T-helper 2 cell treated with Interferon-gamma antibody and Interleukin-4, amounts not matched to agents 100 ng/mL and 5 ng/mL, for 36 hours (primary cell): Measurements from ENCODE around the gene RNASE8. TPM values are rescaled to one million over a fixed set of nuclear protein-coding genes. Genes with fewer than 3 reads are reported as not detected.

Experiments used
- intact Hi-C: fragments of 100-400 bp; cut with micrococcal nuclease; formaldehyde crosslinking; loops from one replicate; pipeline ENCODE4 v1.15.1; 2023
- total RNA-seq: library from RNA; stranded (reverse); gene quantifications from 2 replicates; pipeline ENCODE4 v1.2.3, GENCODE V29; 2022

RNASE8 gene
- total RNA-seq, 1 donor from 2014 or later: not detected

- intact Hi-C loops: no loop called here
These were observed 27.7 kb upstream of the RNASE8 start, which contains the start of gene TPPP2 for GRCh38 chr14:21029917-21030316. TPPP2 (plus strand) TSS chr14:21030217; CDS start chr14:21030582, 365 bp downstream.

- intact Hi-C loops: no loop called here
These were observed 27.1 kb upstream of the RNASE8 start for GRCh38 chr14:21030531-21030930.

- intact Hi-C loops: no loop called here
These were observed 25.1 kb upstream of the RNASE8 start for GRCh38 chr14:21032326-21033132.

- intact Hi-C loops: no loop called here
These were observed 24.4 kb upstream of the RNASE8 start for GRCh38 chr14:21033133-21033698.

GRCh38 chr14:21034707-21035106, 22.9 kb upstream of the RNASE8 start, which contains the start of gene RNASE13:
RNASE13 (minus strand) TSS chr14:21034807; CDS start chr14:21034288, 519 bp downstream.
- intact Hi-C loops: no loop called here

GRCh38 chr14:21036751-21037150, 20.9 kb upstream of the RNASE8 start:
- intact Hi-C loops: no loop called here

- intact Hi-C loops: no loop called here
These were observed 20.5 kb upstream of the RNASE8 start for GRCh38 chr14:21037156-21037555.

GRCh38 chr14:21038441-21039422, 18.9 kb upstream of the RNASE8 start:
- intact Hi-C loops: no loop called here

- intact Hi-C loops: loop anchor here (1.0 kb wide), 1 partner anchor 25 kb away; no protein-coding TSS in a partner anchor
These were observed 17.8 kb upstream of the RNASE8 start for GRCh38 chr14:21039585-21040369.

- intact Hi-C loops: loop anchor here (1.0 kb wide), 1 partner anchor 26 kb away; no protein-coding TSS in a partner anchor
These were observed 17.2 kb upstream of the RNASE8 start for GRCh38 chr14:21040370-21040925.

- intact Hi-C loops: loop anchor here (1.0 kb wide), 1 partner anchor 27 kb away; no protein-coding TSS in a partner anchor
These were observed 16.7 kb upstream of the RNASE8 start for GRCh38 chr14:21040941-21041340.

- intact Hi-C loops: no loop called here
These were observed 15.8 kb upstream of the RNASE8 start, which contains the start of gene RNASE7 for GRCh38 chr14:21041676-21042433. RNASE7 (plus strand) TSS chr14:21042362; CDS start chr14:21042993, 631 bp downstream.

GRCh38 chr14:21042918-21043317, 14.7 kb upstream of the RNASE8 start:
- intact Hi-C loops: no loop called here

- intact Hi-C loops: no loop called here
These were observed 14.1 kb upstream of the RNASE8 start for GRCh38 chr14:21043387-21043973.

GRCh38 chr14:21043974-21044618, 13.5 kb upstream of the RNASE8 start:
- intact Hi-C loops: no loop called here

- intact Hi-C loops: no loop called here
These were observed 10.2 kb upstream of the RNASE8 start for GRCh38 chr14:21047378-21047781.

- intact Hi-C loops: no loop called here
These were observed 9.0 kb upstream of the RNASE8 start for GRCh38 chr14:21048638-21049037.

GRCh38 chr14:21049271-21049673, 8.3 kb upstream of the RNASE8 start:
- intact Hi-C loops: no loop called here
